Glutamatergic neuron (in vitro differentiated cells): ENCODE data around the gene ACTA2. TPM values are rescaled to one million over a fixed set of nuclear protein-coding genes. Genes with fewer than 3 reads are reported as not detected.

Source experiments
- DNase-seq: peaks from one replicate; pipeline ENCODE4 v3.0.0; 2022
- H3K27ac Mint-ChIP-seq: one replicate; pipeline ENCODE4 v1.8.0; 2020; ENCODE audit warnings: mild to moderate bottlenecking, mixed read lengths, inconsistent platforms; ENCODE audit not compliant: unreplicated experiment
- H3K27me3 Mint-ChIP-seq: one replicate; pipeline ENCODE4 v1.8.0; 2020; ENCODE audit warnings: mild to moderate bottlenecking, moderate library complexity, mixed read lengths, inconsistent platforms; ENCODE audit not compliant: unreplicated experiment
- H3K36me3 Mint-ChIP-seq: one replicate; pipeline ENCODE4 v1.8.0; 2020; ENCODE audit warnings: mild to moderate bottlenecking, mixed read lengths, inconsistent platforms; ENCODE audit not compliant: unreplicated experiment
- H3K4me1 Mint-ChIP-seq: one replicate; pipeline ENCODE4 v1.8.0; 2020; ENCODE audit warnings: mild to moderate bottlenecking, low read depth, mixed read lengths, inconsistent platforms; ENCODE audit not compliant: unreplicated experiment
- H3K4me3 Mint-ChIP-seq: one replicate; pipeline ENCODE4 v1.8.0; 2020; ENCODE audit warnings: mild to moderate bottlenecking, mixed read lengths, inconsistent platforms; ENCODE audit not compliant: unreplicated experiment
- H3K9me3 Mint-ChIP-seq: one replicate; pipeline ENCODE4 v1.8.0; 2020; ENCODE audit warnings: mild to moderate bottlenecking, moderate library complexity, mixed read lengths, inconsistent platforms; ENCODE audit not compliant: unreplicated experiment
- CTCF ChIP-seq: fragments of 200-600 bp; sonication (generic); IDR thresholded peaks from one replicate; pipeline ENCODE4 v1.5.0; 2021; ENCODE audit not compliant: partially characterized antibody, unreplicated experiment
- total RNA-seq: library from RNA; stranded (reverse); fragmentation: NEBNext Ultra II Directional; extraction: Animal tissue kit (Norgen Biotek cat#: 25700); gene quantifications from one replicate; pipeline ENCODE4 v1.2.1, GENCODE V29; 2021; ENCODE audit not compliant: unreplicated experiment

ACTA2 gene
- total RNA-seq, 1 donor from 2014 or later = 4.3 TPM

- TF ChIP-seq CTCF = no peak
- Mint-ChIP-seq H3K9me3 (no peaks in the 10 kb centered on the region), H3K4me1 (no peaks in the 10 kb centered on the region), H3K27me3 (no peaks in the 10 kb centered on the region), H3K36me3 (no peaks in the 10 kb centered on the region), H3K27ac (no peak overlapping the region), H3K4me3 (no peak overlapping the region)
- no peak for DNase-seq
Observed at GRCh38 chr10:88983206-88983605, 30.6 kb upstream of the ACTA2 start.

DNA sequence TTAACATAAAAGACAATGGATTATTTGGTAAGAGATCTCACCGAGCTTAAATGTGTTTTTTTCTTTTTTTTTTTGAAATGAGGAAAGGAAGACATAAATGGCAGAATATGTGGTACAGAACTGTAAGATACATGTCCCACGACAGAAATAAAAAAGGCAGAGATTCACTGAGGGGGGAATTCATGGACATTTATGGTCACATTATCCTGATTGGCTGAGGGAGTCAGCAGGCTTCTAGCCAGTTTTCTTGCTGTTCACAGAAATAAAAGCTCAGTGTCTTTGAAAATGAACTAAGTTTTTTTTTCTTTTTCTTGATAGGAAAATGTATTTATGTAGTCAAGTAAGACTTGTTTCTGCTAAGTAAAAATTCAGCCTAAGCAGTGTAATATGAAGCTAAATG is 29.8 kb upstream of the ACTA2 start:
- DNase-seq = no peak
- no peaks in the 10 kb centered on the region for H3K9me3 Mint-ChIP-seq
- no peak overlapping the region for H3K27ac Mint-ChIP-seq
- no peak for TF ChIP-seq CTCF
- no peaks in the 10 kb centered on the region for H3K36me3 Mint-ChIP-seq
- H3K4me3 Mint-ChIP-seq = no peak overlapping the region
- H3K4me1 Mint-ChIP-seq = no peaks in the 10 kb centered on the region
- H3K27me3 Mint-ChIP-seq = no peaks in the 10 kb centered on the region

DNA sequence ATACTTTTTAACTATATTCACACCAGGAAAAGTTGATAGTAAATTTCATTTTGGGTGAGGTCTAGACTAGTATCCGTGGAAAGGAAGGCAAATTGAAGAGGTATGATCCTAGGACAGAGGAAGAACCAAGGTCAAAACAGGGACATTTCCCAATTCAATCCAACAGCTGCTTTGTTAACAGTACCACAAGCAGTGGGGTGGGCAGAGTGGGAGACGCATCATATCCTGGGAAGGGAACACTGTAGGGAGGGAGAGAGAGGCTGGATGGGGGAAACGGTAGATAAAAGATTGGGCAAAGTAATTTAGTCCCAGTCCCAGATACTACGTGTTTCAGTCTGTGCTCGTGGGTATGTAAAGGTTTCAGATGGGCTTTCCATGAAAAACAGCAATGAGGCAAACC is 28.9 kb upstream of the ACTA2 start:
- Mint-ChIP-seq H3K36me3 (no peaks in the 10 kb centered on the region), H3K4me1 (no peaks in the 10 kb centered on the region), H3K9me3 (no peaks in the 10 kb centered on the region), H3K27me3 (no peaks in the 10 kb centered on the region), H3K27ac (no peak overlapping the region), H3K4me3 (no peak overlapping the region)
- DNase-seq = no peak
- TF ChIP-seq CTCF = no peak

- no peak for TF ChIP-seq CTCF
- no peaks in the 10 kb centered on the region for H3K4me1 Mint-ChIP-seq
- H3K9me3 Mint-ChIP-seq = no peaks in the 10 kb centered on the region
- no peak overlapping the region for H3K27ac Mint-ChIP-seq
- H3K27me3 Mint-ChIP-seq = no peaks in the 10 kb centered on the region
- DNase-seq = no peak
- no peak overlapping the region for H3K4me3 Mint-ChIP-seq
- H3K36me3 Mint-ChIP-seq = no peaks in the 10 kb centered on the region
Observed at GRCh38 chr10:88980800-88981199, 28.2 kb upstream of the ACTA2 start.

DNA sequence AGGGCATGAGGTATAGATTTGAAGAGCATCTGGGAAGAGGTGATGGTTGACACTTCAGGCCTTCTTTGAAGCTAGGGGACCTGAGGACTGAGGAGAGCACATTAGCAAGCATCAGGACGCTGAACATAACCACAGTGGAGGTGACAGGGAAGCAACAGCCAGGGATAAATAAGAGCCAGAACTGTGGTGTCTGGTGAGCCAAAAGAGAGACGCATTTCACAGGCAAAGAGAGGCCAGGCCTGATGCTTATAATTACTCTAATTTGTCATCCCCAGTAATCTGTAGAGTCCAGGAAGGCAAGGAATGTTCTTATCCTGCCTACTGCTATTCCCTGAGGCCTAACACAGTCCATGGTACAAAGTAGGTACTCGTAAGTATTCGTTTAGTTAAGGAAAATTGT is 27.7 kb upstream of the ACTA2 start:
- H3K27ac Mint-ChIP-seq = no peak overlapping the region
- no peak for TF ChIP-seq CTCF
- DNase-seq = no peak

More for the DNA sequence above, 27.7 kb upstream of the ACTA2 start:
- no peaks in the 10 kb centered on the region for H3K4me1 Mint-ChIP-seq
- H3K27me3 Mint-ChIP-seq = no peaks in the 10 kb centered on the region
- no peaks in the 10 kb centered on the region for H3K36me3 Mint-ChIP-seq
- H3K4me3 Mint-ChIP-seq = no peak overlapping the region
- H3K9me3 Mint-ChIP-seq = no peaks in the 10 kb centered on the region
